NCI-H1105 treated with DMSO at 0.1 percent for 48 hours (cell line): ENCODE measurements around the gene COPE.
A peak's percentile ranks its signal among the peaks of the same experiment; 100 is the strongest.
"Not testable (repeated sequence)": the region's sequence is repeated elsewhere in the genome, so short reads cannot be mapped to it uniquely, and the experiment has no call there.

ENCODE experiments used
- DNase-seq: peaks from one replicate; lab custom pipeline; 2025; lab: John Stamatoyannopoulos, UW

Gene COPE

DNA sequence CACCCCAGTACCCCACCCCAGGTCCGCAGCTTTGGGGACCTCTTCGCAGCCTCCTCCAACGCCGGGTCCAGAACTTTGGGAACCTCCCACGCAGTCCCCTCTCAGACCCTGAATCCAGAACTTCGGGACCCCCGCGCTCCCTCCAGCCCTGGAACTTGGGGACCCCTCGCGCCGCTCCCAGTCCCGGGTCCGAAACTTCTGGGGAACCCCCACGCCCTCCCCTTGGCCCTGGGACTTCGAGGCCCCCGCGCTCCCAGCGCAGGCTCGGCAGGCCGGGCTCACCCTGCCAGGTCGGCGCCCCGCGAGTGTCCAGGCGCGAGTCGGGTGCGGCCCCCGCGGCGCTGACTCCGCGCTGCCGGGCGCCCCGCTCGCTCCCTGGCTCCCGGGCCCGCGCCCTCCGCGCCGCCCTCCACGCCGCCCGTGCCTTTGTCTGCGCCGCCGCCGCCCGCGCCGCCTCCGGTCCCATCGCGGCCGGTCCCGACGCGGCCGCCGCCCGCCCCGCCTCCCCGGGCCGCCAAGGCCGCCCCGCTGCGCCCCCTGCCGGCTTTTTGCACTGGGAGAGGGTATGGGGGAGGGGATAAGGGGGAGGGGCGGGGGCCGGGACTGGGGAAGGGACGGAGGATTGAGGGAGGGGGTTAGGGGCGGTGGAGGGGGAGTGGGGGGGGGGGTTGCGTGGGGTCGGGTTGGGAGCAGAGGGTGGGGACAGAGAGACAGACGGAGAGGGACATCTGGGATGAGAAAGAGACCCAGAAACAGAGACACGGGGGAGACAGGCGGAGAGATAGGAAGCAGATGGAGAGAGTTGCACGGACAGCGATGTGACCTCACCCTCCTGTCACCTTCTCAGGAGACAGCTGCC is 21.8 kb upstream of the COPE start, which contains the start of gene HOMER3:
Gene HOMER3 (minus strand): TSS at position 449 of the 859 bp plus-strand sequence. CDS start 2,235 bp downstream, outside the sequence.
- peak; percentile 29 for DNase-seq

DNA sequence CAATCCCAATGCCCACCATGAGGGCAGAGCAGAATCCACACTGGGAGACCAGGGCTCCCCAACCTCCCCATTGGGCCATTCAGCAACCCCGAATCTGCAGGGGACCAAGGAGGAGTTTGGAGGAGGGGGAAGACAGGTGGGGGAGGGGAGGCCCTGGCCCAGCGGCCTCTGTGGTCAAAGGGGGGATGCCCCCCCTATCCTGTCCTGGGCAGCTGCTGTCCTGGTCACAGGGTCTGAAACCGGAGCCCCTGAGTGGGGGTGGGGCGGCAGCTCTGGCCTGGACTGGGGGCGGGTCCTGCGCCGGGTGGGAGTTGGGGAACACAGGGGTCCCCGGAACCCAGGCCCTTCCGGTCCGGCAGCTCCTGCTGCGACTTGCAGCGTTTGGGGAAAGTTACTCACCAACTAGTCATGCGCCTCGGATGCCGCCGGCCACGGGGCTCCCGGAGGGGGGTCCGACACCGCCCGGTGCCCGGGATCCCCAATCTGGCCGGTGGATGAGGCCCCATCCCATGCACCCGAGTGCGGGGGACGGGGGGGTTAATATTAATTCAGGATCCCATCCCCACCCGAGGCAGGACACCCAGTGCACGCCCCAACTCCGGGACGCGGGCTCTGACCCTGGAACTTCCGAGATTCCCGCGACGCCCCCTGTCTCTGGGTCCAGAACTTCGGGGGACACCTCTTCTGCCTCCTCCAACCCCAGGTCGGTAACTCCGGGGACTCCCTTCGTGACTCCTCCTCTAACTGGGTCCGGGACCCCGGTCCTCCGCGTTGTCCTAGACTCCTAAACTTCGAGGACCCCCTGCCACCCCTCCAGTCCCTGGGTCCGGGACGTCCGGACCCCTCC is 21.0 kb upstream of the COPE start:
- no peak for DNase-seq

DNA sequence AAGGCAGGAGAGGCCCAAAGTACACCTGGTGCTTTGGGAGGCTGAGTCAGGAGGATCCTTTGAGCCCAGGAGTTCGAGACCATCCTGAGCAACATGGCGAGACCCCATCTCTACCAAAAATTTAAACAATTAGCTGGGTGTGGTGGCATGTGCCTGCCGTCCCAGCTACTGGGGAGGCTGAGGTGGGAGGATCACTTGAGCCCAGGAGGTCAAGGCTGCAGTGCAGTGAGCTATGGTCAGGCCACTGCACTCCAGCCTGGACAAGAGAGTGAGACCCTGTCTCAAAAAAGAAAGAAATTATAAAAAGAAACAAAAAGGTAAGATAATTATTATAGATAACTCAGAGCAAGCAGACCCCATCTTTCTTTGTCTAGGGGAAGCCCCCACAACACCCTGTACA is 20.0 kb upstream of the COPE start:
- no peak for DNase-seq

DNA sequence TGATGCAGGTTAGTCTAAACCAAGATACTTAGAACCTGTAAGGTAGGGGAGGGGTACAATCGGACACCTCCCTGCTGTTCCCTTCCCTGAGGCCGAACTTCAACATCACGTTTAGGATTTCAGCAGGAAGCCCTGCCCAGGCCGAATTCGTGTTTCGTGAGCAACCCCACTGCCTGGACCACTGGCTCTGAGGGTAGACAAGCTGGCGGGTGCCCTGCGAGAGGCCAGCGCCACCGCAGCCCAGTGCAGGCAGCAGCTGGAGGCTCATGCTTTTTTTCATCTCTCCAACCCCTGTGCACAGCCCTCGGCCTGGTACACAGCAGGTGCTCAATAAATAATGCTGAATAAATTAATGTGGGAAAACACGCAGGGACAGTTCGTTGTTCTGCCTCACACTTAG is 14.1 kb upstream of the COPE start:
- DNase-seq: no peak

DNA sequence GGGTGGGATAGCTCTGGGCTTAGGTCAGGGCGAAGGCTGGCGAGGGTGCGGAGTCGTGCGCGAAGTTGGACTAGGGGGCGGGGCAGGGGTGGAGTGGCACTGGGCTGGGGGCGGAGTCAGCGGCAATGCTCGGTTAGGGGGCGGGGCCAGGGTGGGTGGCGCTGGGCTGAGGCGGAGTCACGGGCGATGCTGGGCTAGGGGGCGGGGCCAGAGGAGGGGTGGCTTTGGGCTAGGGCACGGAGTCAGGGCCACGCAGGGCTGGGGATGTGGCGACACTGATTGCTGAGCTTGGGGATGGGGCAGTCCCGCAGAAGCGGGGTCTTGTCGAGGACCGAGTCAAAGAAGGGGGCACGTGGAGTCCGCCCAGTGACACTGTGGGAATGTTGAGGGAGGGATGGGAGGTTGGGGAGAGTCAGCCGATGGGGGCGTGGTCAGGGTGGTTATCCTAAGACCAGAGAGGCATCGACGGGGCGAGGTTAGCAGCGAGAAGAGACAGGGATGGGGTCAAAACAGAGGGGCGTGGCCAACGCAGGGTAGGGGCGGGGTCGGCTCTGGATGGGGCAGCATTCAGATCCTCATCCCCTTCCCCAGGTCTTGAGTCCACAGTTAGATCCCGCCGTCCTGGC is 13.1 kb upstream of the COPE start:
- DNase-seq: no peak

DNA sequence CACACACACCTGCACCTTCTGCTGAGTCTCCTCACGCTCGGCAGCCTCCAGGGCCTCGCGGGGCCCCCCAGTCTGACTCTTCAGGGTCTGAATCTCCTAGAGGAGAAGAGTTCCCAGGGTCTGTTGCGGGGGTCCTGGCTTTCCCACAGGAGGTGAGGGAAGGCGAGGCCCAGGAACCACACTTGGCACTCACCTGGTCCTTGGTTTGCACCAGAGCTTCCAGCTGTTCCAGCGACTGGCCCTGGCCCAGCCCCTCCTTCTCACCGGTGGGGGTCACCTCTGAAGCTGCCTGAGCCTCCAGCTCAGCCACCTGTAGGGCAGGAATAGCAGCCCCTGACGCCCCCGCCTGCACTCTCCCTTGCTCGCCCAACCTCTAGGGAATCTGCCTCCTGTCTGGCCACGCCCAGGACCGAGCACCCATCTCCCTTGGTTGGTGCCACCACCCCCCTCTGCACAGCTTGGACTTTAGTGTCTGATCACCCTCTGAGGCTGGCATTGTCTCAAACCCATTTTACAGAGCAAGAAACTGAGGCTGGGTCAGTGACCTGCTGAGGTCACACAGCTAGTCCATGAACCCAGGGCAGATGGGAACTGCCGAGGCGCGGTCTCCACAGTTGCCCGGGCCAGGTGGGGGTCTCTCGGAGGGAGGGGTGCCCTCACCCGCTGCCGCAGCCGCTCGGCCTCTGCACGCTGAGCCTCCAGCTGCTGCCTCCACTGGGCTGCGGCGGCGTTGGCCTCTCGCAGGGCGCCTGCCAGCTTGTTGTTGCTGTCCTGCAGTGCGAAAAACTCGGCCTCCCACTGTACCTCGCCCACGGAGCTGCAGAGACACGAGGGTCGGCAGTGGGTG is 12.4 kb upstream of the COPE start:
- DNase-seq: no peak

DNA sequence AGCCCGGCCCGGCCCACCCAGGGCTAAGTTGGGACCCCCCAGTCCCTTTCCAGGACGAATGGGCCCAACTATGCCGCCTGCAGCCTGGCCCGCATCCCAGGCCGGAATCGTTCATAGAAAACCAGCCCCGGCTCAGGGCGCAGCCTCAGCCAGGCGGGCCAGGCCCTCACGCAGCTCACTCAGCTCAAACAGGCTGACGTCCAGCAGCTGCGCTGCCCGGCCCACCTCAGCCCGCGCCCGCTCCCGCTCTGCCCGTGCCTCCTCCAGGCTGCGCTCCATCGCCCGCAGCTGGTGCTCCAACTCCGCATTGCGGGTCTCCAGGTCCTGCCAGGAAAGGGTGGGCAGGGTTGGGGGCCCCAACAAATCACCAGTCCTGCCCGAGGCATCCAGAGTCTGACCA is 10.1 kb upstream of the COPE start:
- DNase-seq: no peak

DNA sequence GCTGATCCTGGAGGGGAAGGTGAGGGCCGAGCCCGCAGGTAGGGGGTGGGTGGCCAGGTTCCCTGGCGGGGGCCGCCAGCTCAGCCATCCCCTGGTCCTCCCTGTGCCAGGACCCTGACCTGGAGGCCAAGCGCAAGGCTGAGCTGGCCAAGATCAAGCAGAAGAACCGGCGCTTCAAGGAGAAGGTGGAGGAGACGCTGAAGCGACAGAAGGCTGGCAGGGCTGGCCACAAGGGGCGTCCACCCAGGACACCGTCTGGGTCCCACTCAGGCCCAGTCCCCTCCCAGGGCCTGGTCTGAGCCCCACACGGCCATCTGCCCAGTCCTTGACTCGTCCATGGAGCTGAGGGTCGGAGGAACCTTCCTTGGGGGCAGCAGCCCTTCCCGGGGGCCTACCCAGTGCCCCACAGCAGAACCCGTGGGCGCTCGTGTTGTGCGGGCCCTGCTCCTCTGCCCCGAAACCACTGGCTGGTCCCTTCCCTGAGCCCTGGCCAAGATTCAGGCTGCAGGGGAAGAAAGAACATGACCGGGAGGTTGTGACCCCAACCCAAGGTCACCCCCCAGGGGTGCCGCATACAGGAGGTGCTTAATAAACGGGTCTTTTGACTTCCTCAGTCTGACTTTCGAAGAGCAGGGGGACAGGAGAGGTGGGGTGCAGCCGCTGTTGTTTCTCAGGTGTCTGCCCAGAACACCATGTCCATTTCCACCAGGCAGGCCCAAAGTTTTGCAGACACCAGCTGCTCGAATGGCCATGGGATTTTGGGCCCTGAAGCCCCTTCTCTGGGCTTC is 9.0 kb upstream of the COPE start:
- no peak for DNase-seq

DNA sequence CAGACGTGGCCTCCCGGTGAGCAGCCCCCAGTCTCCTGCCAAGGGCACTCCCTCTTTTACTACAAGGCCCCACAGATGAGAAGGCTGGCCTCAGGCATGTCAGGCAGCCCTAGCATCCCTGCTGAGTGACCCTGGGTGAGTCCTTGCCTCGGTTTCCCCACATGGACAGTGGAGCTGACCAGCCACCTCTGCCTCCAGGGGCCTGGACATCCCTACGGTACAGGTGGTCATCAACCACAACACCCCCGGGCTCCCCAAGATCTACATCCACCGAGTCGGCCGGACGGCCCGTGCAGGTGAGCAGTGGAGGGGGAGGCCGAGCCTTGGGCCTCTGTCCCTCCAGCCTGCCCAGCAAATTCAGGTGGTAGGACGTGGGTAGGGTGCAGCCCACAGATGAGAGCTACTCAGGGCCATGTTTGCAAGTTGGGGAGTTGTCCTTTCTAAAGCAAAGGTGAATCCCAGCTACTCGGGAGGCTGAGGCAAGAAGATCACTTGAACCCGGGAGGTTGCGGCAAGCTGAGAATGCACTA is 5.6 kb upstream of the COPE start:
- no peak for DNase-seq

DNA sequence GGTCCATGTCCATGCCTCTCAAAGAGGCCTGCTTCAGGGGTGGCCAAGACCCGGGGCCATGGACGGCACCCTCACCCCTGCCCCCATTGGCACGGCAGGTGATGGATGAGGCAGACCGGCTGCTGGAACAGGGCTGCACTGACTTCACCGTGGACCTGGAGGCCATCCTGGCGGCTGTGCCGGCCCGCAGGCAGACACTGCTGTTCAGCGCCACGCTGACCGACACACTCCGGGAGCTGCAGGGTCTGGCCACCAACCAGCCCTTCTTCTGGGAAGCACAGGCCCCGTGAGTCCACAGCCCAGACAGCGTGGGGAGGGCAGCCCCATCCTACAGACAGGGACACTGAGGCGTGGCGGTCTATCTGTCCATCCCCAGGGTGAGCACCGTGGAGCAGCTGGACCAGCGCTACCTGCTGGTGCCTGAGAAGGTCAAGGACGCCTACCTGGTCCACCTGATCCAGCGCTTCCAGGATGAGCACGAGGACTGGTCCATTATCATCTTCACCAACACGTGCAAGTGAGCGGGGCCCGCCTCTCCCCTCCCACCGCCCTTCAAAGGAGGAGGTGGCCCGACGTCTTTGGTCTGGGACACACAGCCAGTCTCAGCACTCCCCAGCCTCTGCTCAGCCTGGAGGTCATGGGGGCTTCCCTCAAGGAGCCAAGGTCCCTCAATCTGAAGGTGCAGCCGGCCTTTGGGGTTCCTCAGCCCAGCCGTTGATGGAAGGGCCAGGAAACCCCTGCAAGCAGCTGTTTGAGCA is 3.2 kb upstream of the COPE start:
- DNase-seq: no peak

DNA sequence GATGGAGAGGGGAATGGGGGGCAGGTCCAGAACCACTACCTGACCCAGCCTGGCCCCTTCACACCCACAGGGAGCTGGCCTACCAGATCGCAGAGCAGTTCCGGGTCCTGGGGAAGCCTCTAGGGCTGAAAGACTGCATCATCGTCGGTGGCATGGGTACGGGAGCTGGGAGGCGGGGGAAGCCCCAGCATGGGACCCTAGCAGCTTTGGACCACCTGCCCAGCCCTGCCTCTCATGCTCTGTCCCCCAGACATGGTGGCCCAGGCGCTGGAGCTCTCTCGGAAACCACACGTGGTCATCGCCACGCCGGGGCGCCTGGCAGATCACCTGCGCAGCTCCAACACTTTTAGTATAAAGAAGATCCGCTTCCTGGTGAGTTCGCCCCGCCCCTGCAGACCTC is 2.4 kb upstream of the COPE start:
- no peak for DNase-seq

DNA sequence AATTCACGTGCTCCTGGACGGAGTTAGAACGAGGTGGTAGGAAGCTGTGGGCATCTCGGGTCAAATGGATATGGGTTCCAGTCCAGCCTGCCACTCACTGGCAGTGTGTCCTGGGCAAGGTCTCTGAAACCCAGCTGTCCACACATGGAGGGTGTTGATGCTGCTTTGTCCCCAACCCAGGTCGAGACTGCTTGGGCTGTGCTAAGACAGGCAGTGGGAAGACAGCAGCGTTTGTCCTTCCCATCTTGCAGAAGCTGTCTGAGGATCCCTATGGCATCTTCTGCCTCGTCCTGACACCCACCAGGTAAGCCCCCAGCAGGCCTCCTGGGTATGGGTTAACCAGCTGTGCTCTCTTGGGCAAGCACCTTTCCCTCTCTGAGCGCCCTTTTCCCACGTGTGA is 1.2 kb upstream of the COPE start:
- DNase-seq: no peak

DNA sequence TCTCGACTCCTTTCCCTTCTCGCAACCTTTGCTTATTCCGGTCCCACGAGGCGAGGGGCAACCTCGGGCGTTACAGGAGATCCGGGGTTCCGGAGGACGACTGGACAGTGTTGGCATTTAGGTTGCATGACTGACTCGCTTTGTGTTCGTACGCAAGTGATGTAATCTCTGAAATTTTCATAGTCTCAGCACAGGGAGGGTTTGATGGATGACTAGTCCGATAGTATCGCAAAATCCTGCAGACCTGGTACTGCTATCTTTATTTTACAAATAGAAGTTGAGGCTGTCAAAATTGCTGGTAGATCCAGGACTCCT is 670 bp upstream of the COPE start:
- no peak for DNase-seq

DNA sequence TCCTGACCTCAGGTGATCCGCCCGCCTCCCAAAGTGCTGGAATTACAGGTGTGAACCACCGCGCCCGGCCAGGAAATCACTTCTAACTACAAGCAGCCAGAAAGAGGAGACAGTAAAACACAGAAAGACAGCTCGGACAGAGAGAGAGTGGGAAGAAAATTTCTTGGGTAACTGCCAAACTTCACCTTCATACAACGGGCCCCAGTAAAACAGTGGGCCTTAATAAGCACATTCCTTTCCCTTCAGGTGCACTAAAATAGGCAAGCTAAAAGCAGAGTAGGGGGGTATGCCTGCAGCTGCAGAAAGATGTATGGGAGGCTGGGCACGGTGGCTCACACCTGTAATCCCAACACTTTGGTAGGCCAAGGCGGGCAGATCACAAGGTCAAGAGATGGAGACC is 1.6 kb downstream of the COPE start:
- not testable (repeated sequence) for DNase-seq

DNA sequence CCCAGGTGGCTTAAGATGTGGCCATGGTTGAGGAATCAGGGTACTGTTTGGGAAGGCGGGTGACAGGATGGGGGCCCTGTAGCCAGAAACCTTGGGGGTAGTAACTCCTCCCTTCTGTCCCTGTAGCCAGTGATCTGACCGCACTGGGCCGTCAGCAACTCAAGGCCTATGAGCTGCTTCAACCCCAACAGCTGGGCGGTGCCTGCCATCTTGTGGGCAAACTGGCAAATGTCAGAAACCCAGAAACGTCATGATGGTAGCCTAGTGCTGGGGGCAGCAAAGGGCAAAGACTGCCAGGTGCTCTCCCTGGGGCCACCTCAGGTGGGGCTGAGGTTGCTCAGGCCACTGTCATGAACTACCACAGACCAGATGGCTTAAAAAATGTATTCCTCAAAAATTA is 3.5 kb downstream of the COPE start:
- no peak for DNase-seq

DNA sequence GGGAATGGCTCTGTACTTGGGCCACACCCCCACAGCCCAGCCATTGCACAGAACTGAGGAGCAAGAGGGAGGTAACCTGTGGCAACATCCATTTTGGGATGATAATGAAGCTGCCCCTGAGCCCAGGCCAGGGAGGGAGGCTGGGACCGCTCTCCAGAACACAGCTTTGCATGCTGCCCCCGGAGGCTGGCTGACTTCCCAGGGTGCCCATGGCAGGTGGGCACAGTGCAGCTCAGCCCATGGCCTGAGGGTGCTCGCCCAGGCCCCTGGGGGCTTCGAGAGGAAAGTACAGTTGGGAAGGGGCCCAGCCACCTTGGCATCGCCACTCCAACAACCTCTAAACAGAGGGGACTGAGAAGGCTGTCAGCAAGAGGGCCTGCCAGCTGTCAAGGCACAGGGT is 5.7 kb downstream of the COPE start:
- DNase-seq: no peak

DNA sequence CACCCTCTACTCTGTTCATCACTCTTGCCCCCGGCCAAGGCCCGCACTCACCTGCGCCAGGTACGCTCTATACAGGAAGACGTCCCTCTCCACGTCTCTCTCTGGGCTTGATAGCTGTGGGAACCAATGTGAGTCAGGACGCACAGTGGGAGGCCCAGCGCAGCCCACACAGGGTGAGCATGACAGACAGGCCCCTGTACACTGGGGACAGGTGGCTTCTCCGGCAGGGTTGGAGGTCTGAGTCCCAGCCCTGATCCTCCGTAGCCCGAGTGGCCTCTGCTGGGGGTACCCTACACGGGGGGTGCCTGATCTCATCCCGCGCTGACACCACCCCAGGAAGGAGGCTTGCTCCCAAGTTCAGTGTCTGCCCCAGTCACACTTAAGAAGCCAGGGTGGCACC is 6.3 kb downstream of the COPE start:
- DNase-seq: no peak

DNA sequence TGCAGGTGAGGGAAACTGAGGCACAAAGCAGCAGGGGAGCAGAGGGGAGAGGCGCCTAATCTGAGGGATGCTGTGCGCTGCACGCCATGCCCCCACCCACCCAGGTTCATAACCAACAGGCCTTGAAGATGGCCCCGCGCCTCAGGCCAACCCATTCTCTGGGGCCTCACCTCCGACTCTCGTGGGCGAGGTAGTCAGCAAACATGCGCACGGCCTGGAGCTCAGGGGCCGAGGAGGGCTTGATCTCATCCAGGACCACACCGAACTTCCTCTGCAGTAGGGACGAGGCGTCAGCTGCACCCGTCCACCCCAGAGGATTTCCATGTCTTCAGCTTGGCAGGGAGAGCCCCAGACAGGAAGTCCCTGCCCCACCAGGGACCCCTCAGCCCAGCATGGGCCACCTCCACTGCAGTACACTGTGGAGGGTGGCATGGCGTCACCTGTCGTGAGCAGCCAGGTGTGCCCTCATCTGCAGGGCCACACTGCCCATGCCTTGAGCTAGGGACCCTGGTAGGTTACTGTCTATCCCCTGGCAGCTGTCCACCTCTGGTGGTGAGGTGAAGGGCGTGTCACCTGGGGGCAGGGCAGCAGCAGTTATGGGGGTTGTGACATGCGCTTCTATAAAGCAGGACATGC is 8.3 kb downstream of the COPE start:
- DNase-seq: no peak

DNA sequence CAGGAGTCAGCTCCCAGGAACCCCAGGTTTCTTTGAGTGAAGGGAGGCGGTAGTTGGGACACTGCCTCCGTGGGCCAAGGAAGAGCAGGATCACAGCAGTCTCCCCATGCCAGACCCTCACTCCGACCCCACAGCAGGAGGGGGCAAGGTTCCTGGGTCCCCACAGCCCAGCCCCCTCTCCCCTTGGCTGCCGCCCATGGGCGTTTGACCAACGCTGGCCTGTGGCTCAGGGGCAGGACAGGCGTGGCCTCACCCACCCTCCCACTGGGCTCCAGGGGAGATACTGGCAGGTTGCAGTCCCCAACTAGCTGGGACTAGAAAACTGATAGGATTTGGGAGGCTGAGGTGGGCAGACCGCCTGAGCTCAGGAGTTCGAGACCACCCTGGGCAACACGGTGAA is 9.2 kb downstream of the COPE start:
- DNase-seq: no peak
